SK-MEL-5 (cell line): ENCODE measurements around the gene GMNC. TPM values are rescaled to one million over a fixed set of nuclear protein-coding genes. Genes with fewer than 3 reads are reported as not detected.

ENCODE experiments used
- DNase-seq: peaks from one replicate; pipeline ENCODE4 v3.0.0-alpha.2; 2016; ENCODE audit warnings: low read depth, low spot score
- in situ Hi-C: cut with HindIII; loops from 2 replicates; pipeline ENCODE4 v1.10.0; 2016; ENCODE audit warnings: low sequenced_read_pairs, high pct_unique_total_duplicates, low pct_unique_long_range_greater_than_20kb
- total RNA-seq: library from RNA; depleted of rRNA; stranded (reverse); fragments of >200 nt; shearing (Covaris generic); gene quantifications from 2 replicates; pipeline ENCODE4 v1.2.3, GENCODE V29; 2014

The GMNC gene
- total RNA-seq, 1 experiment from 2014 or later = not detected

- DNase-seq = peak; percentile 10
- in situ Hi-C loops = no loop called here
These were observed 598 bp upstream of the GMNC start for GRCh38 chr3:190863119-190863465.

DNA sequence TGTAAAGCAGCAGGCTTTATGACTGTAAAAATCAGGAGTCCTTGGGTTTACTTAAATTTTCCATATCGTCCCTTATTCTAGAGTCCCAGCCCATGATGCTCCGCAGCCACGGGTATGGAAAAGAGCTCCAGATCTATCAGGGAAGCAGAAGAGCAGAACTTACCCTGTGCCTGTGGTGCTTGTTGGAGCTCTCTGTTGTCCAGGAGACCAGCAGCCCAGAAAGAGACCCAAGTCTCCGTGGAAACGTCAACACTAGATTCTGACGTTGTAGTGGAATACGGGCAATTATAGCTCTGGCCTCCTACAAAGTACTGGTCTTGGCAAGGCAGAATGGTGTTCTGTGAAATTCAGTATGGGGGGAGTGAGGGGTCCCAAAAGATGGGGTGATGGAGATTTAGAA lies 2.0 kb downstream of the GMNC start:
- in situ Hi-C loops = no loop called here
- no peak for DNase-seq

DNA sequence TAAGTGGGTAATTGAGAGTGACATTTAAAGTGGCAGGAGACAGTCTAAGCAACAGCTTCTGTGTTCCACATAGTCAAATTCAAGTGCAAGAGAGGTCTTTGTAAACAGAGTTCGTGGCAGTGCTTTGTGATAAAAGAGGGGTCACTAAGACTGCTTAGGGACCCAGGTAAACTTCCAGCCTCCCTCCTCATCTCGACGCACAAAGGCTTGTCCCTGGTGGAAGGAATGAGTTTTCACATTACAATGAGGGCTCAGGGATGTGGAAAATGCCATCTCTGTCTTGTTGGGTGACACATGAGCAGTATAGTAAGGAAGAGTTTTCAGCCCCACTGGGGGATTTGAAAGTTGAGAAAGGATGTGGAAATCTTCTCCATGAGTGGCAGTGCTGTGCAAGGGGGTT lies 7.3 kb downstream of the GMNC start:
- DNase-seq = no peak
- in situ Hi-C loops = no loop called here

DNA sequence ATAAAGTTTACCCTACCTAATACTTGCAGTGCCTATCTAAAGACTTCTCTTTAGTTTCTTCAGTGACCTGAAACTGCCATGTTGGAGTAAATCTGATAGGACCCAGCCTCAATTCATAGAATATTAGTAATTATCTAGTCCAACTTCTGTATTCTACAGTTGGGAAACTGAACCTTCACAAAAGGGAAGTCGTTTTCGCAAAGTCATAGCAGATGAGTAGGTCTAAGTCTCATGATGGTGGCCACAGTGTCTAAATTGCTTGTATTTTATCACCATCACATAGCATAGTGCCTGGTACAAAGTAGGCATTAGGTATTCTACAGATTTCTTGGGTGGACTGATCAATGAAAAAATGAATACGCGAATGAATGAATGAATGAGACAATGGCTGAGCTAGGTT lies 8.4 kb downstream of the GMNC start:
- no peak for DNase-seq
- in situ Hi-C loops = no loop called here

- in situ Hi-C loops = no loop called here
- no peak for DNase-seq
These were observed 9.0 kb downstream of the GMNC start for GRCh38 chr3:190853464-190853863.

DNA sequence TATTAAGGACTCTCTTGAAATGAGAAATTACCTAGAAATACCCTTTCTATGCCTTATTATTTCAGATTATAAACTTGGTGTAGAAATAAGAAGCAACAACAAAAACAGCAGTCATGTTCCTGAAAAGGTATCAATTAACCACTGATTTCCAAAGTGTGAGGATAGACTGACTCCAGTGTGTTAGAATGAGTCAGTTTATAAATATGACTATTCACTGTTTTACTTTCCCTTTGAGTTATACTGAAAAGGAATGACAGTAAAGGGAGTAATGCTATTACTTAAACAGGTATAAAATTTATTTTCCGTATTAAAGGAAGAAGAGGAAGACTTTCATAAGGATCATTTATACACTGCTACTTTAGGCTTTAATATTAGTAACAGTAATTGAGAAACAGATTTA lies 12.9 kb downstream of the GMNC start:
- DNase-seq = no peak
- in situ Hi-C loops = no loop called here

DNA sequence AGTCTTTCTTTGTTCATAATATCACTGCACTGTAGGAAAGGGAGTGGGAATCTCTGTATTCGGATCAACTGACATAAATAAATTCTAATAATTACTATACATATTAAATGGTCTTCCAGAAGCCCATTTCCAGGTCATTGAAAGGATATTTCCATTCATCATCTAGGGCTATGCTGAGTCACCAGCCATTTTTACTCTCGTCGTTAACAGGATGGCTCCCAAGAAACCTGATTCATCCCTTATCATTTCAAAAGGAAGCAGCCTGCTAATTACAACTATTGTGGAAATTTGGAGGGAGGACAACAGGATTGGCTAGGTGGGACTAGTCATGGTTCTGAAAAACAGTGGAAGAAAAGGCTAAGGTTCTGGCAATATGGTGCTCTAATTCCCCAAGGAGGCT lies 13.6 kb downstream of the GMNC start:
- no peak for DNase-seq
- in situ Hi-C loops = no loop called here

- DNase-seq = no peak
- in situ Hi-C loops = no loop called here
These were observed 15.1 kb downstream of the GMNC start for GRCh38 chr3:190847436-190847835.

- in situ Hi-C loops = no loop called here
- no peak for DNase-seq
These were observed 22.3 kb downstream of the GMNC start for GRCh38 chr3:190840146-190840545.

- no peak for DNase-seq
- in situ Hi-C loops = no loop called here
These were observed 31.3 kb downstream of the GMNC start for GRCh38 chr3:190831225-190831624.

DNA sequence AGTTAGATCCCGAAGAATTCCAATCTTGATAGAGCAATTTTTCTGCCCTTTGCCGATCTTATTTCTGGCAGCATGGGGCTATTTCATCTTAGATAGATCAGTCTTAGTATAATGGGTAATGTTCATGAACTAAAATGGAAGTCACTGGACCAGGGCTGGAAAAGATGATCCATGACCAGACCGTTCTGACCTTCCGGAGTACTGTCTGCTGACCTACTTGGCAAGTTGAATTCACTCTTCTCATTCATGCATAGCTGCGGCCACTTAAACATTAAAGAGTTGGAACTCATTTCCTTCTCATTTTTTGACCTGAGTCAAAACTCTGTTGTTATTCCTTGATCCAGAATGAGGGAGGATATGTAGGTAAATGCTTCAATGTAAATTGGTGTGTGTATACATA lies 32.5 kb downstream of the GMNC start:
- in situ Hi-C loops = no loop called here
- no peak for DNase-seq

GRCh38 chr3:190826018-190826417 lies 36.5 kb downstream of the GMNC start:
- no peak for DNase-seq
- in situ Hi-C loops = no loop called here

DNA sequence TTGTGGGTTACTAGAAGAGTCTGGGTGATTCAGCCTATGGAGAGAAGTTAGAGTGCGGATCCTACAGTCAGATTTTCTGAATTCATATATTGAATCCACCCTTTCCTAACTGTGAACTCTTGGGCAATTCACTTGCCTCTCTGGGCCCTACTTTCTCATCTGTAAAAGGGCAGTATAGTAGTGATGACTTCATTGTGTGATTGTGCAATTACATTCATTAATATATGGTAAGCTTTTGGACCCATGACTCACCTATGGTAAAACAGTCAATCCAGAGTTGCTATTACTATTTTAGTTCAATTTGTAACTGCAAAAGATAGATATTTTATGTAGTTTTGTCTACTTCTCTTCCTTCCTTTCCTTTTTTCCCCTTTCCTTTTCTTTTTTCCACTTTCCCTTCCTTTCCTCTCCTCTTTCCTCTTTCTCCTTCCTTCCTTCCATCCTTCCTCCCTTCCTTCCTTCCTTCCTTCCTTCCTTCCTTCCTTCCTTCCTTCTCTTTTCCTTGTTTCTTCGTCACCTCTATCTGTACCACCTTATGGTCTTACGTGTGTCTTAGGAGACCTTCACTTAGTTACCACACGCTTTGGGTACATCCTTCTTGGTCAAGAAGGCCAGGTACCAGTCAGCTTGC lies 37.0 kb downstream of the GMNC start:
- no peak for DNase-seq
- in situ Hi-C loops = no loop called here

GRCh38 chr3:190811775-190812480 lies 50.6 kb downstream of the GMNC start:
- in situ Hi-C loops = no loop called here
- DNase-seq = peak; percentile 87

- in situ Hi-C loops = no loop called here
- DNase-seq = no peak
These were observed 51.5 kb downstream of the GMNC start for GRCh38 chr3:190810957-190811356.

DNA sequence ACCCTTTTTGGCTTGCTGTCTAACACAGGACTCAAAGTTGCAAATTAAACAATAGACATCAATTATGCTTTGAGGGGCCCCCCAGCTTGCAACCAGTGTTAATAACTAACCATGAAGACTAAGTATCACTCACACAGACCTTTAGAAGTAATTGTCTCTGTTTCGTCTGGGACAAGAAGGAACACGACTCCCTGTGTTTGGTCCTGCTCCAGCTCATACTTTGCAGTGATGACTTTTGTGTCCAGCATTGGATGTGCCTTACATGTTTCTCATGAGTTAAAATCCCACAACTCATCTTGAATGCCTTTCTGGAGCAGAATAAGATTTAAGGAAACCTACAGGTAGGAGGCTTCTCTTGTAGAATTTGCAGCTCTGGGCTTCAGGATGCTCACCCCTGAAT lies 53.1 kb downstream of the GMNC start:
- DNase-seq = no peak
- in situ Hi-C loops = no loop called here

DNA sequence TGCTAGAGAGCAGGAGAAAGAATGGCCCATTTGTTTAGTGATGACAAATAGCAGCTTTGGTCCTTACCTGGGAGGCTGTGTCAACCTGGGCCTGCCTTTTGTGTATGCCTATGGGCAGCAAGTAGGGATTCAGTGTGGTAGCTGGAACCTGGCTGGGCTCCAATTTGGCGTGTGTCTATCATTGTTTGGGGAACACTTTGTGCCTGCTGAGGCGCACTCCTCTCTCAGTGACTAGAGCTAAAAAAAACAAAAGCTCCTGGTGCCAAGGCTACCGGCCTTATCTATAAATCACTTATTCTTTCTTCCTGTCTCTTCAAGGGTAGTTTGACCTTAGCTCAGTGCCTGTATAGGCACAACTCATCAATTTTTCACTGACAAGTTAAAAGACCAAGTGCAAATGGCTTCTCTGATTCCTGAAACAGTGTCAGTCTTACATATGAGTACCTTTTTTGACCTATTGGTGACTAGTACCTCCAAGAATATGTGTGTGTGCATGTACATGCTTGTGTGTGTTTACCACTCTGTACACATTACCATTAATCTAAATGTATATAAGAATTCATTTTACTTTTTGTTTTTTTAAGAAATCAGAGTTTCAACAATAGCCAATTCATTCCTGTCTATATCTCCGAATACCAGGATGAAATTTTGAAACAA lies 54.6 kb downstream of the GMNC start:
- in situ Hi-C loops = no loop called here
- no peak for DNase-seq
